Measurements from ENCODE around the gene VEGFA.

Gene VEGFA

GRCh38 chr6:43800746-43801494, 30.9 kb downstream of the VEGFA start:
- TF ChIP-seq CTCF (IDR thresholded peaks at IDR 0.05; ENCODE audit: low read depth, low read length) = no peak
- no peak overlapping the region for H3K4me3 ChIP-seq (ENCODE audit: low read depth, low read length)
- DNase-seq (ENCODE audit: low read depth, low spot score) = no peak
- in situ Hi-C loops (cut with HindIII; ENCODE audit: low sequenced_read_pairs) = no loop called here

GRCh38 chr6:43801495-43802181, 31.6 kb downstream of the VEGFA start:
- DNase-seq (ENCODE audit: low read depth, low spot score) = no peak
- in situ Hi-C loops (cut with HindIII; ENCODE audit: low sequenced_read_pairs) = no loop called here
- H3K4me3 ChIP-seq (ENCODE audit: low read depth, low read length) = no peak overlapping the region
- no peak for TF ChIP-seq CTCF (IDR thresholded peaks at IDR 0.05; ENCODE audit: low read depth, low read length)

GRCh38 chr6:43803055-43803782, 33.2 kb downstream of the VEGFA start:
- no peak overlapping the region for H3K4me3 ChIP-seq (ENCODE audit: low read depth, low read length)
- in situ Hi-C loops (cut with HindIII; ENCODE audit: low sequenced_read_pairs) = no loop called here
- no peak for DNase-seq (ENCODE audit: low read depth, low spot score)
- TF ChIP-seq CTCF (IDR thresholded peaks at IDR 0.05; ENCODE audit: low read depth, low read length) = no peak

DNA sequence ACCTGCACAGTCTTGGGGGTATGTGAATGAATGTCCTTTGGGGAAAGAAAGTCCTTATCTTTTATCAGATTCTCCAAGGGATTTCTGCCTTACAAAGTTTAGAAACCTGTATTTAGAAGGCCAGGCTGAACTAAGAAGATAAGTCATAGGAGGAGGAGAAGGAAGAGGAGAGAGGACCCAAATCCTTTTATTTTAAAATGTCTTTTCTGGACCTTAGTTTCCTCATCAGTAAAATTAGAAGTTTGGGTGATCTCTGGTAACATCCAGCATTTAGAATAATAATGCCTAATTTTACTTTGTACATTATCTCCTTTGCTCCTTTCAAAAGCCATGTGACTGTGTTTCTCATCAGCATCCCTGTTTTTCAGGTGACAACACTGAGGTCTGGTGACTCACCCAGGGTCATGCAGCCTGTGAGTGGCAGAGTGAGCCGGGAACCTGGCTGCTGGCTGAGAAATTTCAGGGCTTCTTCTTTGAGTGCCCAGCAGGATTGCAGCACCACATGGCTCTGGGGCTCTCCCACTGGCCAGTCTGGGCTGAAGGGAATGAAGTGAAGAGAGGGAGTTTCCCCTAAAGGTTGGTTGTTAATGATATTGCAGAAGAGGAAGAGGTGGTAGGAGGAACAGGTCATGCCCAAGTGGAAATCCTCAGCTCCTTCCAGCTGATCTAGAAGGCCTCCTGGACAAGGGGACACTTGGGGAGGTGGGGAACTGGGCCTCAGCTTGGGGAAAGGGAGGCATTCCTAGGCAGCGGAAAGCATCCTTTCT, 34.0 kb downstream of the VEGFA start:
- no peak for TF ChIP-seq CTCF (IDR thresholded peaks at IDR 0.05; ENCODE audit: low read depth, low read length)
- in situ Hi-C loops (cut with HindIII; ENCODE audit: low sequenced_read_pairs) = no loop called here
- DNase-seq (ENCODE audit: low read depth, low spot score) = no peak
- H3K4me3 ChIP-seq (ENCODE audit: low read depth, low read length) = no peak overlapping the region

- in situ Hi-C loops (cut with HindIII; ENCODE audit: low sequenced_read_pairs) = no loop called here
- TF ChIP-seq CTCF (IDR thresholded peaks at IDR 0.05; ENCODE audit: low read depth, low read length) = no peak
- H3K4me3 ChIP-seq (ENCODE audit: low read depth, low read length) = no peak overlapping the region
- no peak for DNase-seq (ENCODE audit: low read depth, low spot score)
Measured at GRCh38 chr6:43804550-43805223, 34.7 kb downstream of the VEGFA start.

GRCh38 chr6:43805699-43806042, 35.7 kb downstream of the VEGFA start:
- DNase-seq (ENCODE audit: low read depth, low spot score) = no peak

More at GRCh38 chr6:43805699-43806042, 35.7 kb downstream of the VEGFA start:
- in situ Hi-C loops (cut with HindIII; ENCODE audit: low sequenced_read_pairs) = no loop called here
- no peak overlapping the region for H3K4me3 ChIP-seq (ENCODE audit: low read depth, low read length)
- TF ChIP-seq CTCF (IDR thresholded peaks at IDR 0.05; ENCODE audit: low read depth, low read length) = no peak

Data from astrocyte of the spinal cord (primary cell).